ENCODE data around the gene ART4. TPM values are rescaled to one million over a fixed set of nuclear protein-coding genes. Genes with fewer than 3 reads are reported as not detected.
A peak's percentile ranks its signal among the peaks of the same experiment; 100 is the strongest.

Gene ART4
- not detected for total RNA-seq

- H3K36me3 Mint-ChIP-seq (ENCODE audit: insufficient read depth): peaks cover 3% of the 10 kb centered on the region
- H3K27me3 Mint-ChIP-seq (ENCODE audit: low read depth): peaks cover 10% of the 10 kb centered on the region
- H3K4me1 Mint-ChIP-seq (ENCODE audit: low read depth): peaks cover 2% of the 10 kb centered on the region
- DNase-seq (no peak), ATAC-seq (no peak)
- H3K4me3 Mint-ChIP-seq: no peak within 1 kb of the TSS
- no peaks in the 10 kb centered on the region for H3K9me3 Mint-ChIP-seq
These were observed at the start of gene ART4 for GRCh38 chr12:14843425-14843887. Gene ART4, minus strand, starts transcription at chr12:14843526. Its CDS starts 413 bp downstream, at chr12:14843113.

- H3K9me3 Mint-ChIP-seq: no peaks in the 10 kb centered on the region
- H3K36me3 Mint-ChIP-seq (ENCODE audit: insufficient read depth): no peaks in the 10 kb centered on the region
- DNase-seq: no peak
- H3K4me3 Mint-ChIP-seq: no peak overlapping the region
- H3K4me1 Mint-ChIP-seq (ENCODE audit: low read depth): no peaks in the 10 kb centered on the region
- ATAC-seq: no peak
- peaks cover 2% of the 10 kb centered on the region for H3K27me3 Mint-ChIP-seq (ENCODE audit: low read depth)
These were observed 49.6 kb upstream of the ART4 start for GRCh38 chr12:14892726-14893505.

GRCh38 chr12:14890701-14891100 is 47.4 kb upstream of the ART4 start:
- no peak for DNase-seq
- ATAC-seq: no peak
- peaks cover 4% of the 10 kb centered on the region for H3K4me1 Mint-ChIP-seq (ENCODE audit: low read depth)
- peaks cover 9% of the 10 kb centered on the region for H3K27me3 Mint-ChIP-seq (ENCODE audit: low read depth)
- H3K9me3 Mint-ChIP-seq: no peaks in the 10 kb centered on the region
- no peaks in the 10 kb centered on the region for H3K36me3 Mint-ChIP-seq (ENCODE audit: insufficient read depth)
- H3K4me3 Mint-ChIP-seq: no peak overlapping the region

- no peak overlapping the region for H3K4me3 Mint-ChIP-seq
- no peak for ATAC-seq
- peaks cover 13% of the 10 kb centered on the region for H3K27me3 Mint-ChIP-seq (ENCODE audit: low read depth)
- DNase-seq: no peak
- H3K36me3 Mint-ChIP-seq (ENCODE audit: insufficient read depth): no peaks in the 10 kb centered on the region
- peaks cover 21% of the 10 kb centered on the region for H3K4me1 Mint-ChIP-seq (ENCODE audit: low read depth)
- no peaks in the 10 kb centered on the region for H3K9me3 Mint-ChIP-seq
These were observed 42.9 kb upstream of the ART4 start for GRCh38 chr12:14886271-14886670.

- H3K4me1 Mint-ChIP-seq (ENCODE audit: low read depth): peaks cover 24% of the 10 kb centered on the region
- peaks cover 13% of the 10 kb centered on the region for H3K27me3 Mint-ChIP-seq (ENCODE audit: low read depth)
- H3K36me3 Mint-ChIP-seq (ENCODE audit: insufficient read depth): no peaks in the 10 kb centered on the region
- DNase-seq (no peak), ATAC-seq (no peak)
- peak within 1 kb of the TSS; percentile 5 for H3K4me3 Mint-ChIP-seq
- no peaks in the 10 kb centered on the region for H3K9me3 Mint-ChIP-seq
These were observed 42.4 kb upstream of the ART4 start, which contains the start of gene MGP for GRCh38 chr12:14885718-14886221. Gene MGP, minus strand, starts transcription at chr12:14885854. Its CDS starts 63 bp downstream, at chr12:14885791.

GRCh38 chr12:14884458-14884878 is 41.1 kb upstream of the ART4 start:
- Mint-ChIP-seq H3K4me3 (peak overlapping the region; percentile 5), H3K4me1 (ENCODE audit: low read depth) (peaks cover 36% of the 10 kb centered on the region), H3K9me3 (no peaks in the 10 kb centered on the region), H3K27me3 (ENCODE audit: low read depth) (peaks cover 13% of the 10 kb centered on the region), H3K36me3 (ENCODE audit: insufficient read depth) (no peaks in the 10 kb centered on the region)
- ATAC-seq (peak; percentile 95 to 97), DNase-seq (peak; percentile 77)

- no peaks in the 10 kb centered on the region for H3K9me3 Mint-ChIP-seq
- H3K36me3 Mint-ChIP-seq (ENCODE audit: insufficient read depth): no peaks in the 10 kb centered on the region
- ATAC-seq (no peak), DNase-seq (no peak)
- H3K4me3 Mint-ChIP-seq: no peak overlapping the region
- H3K4me1 Mint-ChIP-seq (ENCODE audit: low read depth): peaks cover 37% of the 10 kb centered on the region
- peaks cover 13% of the 10 kb centered on the region for H3K27me3 Mint-ChIP-seq (ENCODE audit: low read depth)
These were observed 40.4 kb upstream of the ART4 start for GRCh38 chr12:14883686-14884085.

- Mint-ChIP-seq H3K27me3 (ENCODE audit: low read depth) (peaks cover 5% of the 10 kb centered on the region), H3K4me3 (no peak overlapping the region), H3K36me3 (ENCODE audit: insufficient read depth) (no peaks in the 10 kb centered on the region), H3K9me3 (no peaks in the 10 kb centered on the region), H3K4me1 (ENCODE audit: low read depth) (peaks cover 36% of the 10 kb centered on the region)
- ATAC-seq (no peak), DNase-seq (no peak)
These were observed 37.6 kb upstream of the ART4 start for GRCh38 chr12:14880890-14881453.

- DNase-seq (no peak), ATAC-seq (no peak)
- no peaks in the 10 kb centered on the region for H3K27me3 Mint-ChIP-seq (ENCODE audit: low read depth)
- H3K4me3 Mint-ChIP-seq: no peak overlapping the region
- no peaks in the 10 kb centered on the region for H3K9me3 Mint-ChIP-seq
- peaks cover 24% of the 10 kb centered on the region for H3K4me1 Mint-ChIP-seq (ENCODE audit: low read depth)
- H3K36me3 Mint-ChIP-seq (ENCODE audit: insufficient read depth): no peaks in the 10 kb centered on the region
These were observed 36.1 kb upstream of the ART4 start for GRCh38 chr12:14879222-14879933.

- H3K4me1 Mint-ChIP-seq (ENCODE audit: low read depth): peaks cover 20% of the 10 kb centered on the region
- ATAC-seq (no peak), DNase-seq (no peak)
- no peak overlapping the region for H3K4me3 Mint-ChIP-seq
- no peaks in the 10 kb centered on the region for H3K27me3 Mint-ChIP-seq (ENCODE audit: low read depth)
- H3K9me3 Mint-ChIP-seq: no peaks in the 10 kb centered on the region
- no peaks in the 10 kb centered on the region for H3K36me3 Mint-ChIP-seq (ENCODE audit: insufficient read depth)
These were observed 35.2 kb upstream of the ART4 start for GRCh38 chr12:14878488-14878887.

- no peak overlapping the region for H3K4me3 Mint-ChIP-seq
- no peaks in the 10 kb centered on the region for H3K36me3 Mint-ChIP-seq (ENCODE audit: insufficient read depth)
- no peaks in the 10 kb centered on the region for H3K9me3 Mint-ChIP-seq
- DNase-seq (no peak), ATAC-seq (no peak)
- H3K4me1 Mint-ChIP-seq (ENCODE audit: low read depth): peaks cover 20% of the 10 kb centered on the region
- H3K27me3 Mint-ChIP-seq (ENCODE audit: low read depth): no peaks in the 10 kb centered on the region
These were observed 33.5 kb upstream of the ART4 start for GRCh38 chr12:14876833-14877232.

- H3K9me3 Mint-ChIP-seq: no peaks in the 10 kb centered on the region
- no peak for DNase-seq
- ATAC-seq: no peak
- H3K4me1 Mint-ChIP-seq (ENCODE audit: low read depth): peaks cover 4% of the 10 kb centered on the region
- peaks cover 2% of the 10 kb centered on the region for H3K27me3 Mint-ChIP-seq (ENCODE audit: low read depth)
- H3K4me3 Mint-ChIP-seq: no peak overlapping the region
- H3K36me3 Mint-ChIP-seq (ENCODE audit: insufficient read depth): no peaks in the 10 kb centered on the region
These were observed 31.6 kb upstream of the ART4 start for GRCh38 chr12:14874882-14875281.

- Mint-ChIP-seq H3K9me3 (no peaks in the 10 kb centered on the region), H3K4me3 (no peak overlapping the region), H3K27me3 (ENCODE audit: low read depth) (peaks cover 3% of the 10 kb centered on the region), H3K36me3 (ENCODE audit: insufficient read depth) (no peaks in the 10 kb centered on the region), H3K4me1 (ENCODE audit: low read depth) (no peaks in the 10 kb centered on the region)
- DNase-seq (no peak), ATAC-seq (no peak)
These were observed 30.3 kb upstream of the ART4 start for GRCh38 chr12:14873440-14874185.

GRCh38 chr12:14871886-14872285 is 28.6 kb upstream of the ART4 start:
- Mint-ChIP-seq H3K36me3 (ENCODE audit: insufficient read depth) (peaks cover 1% of the 10 kb centered on the region), H3K27me3 (ENCODE audit: low read depth) (peaks cover 6% of the 10 kb centered on the region), H3K4me1 (ENCODE audit: low read depth) (no peaks in the 10 kb centered on the region), H3K9me3 (peaks cover 6% of the 10 kb centered on the region), H3K4me3 (no peak overlapping the region)
- ATAC-seq (no peak), DNase-seq (no peak)

Data from activated T-cell treated with anti-CD3 and anti-CD28 coated beads, Interleukin-2, amount 50 U/mL, for 4 hours (primary cell).